Calu3 (cell line): ENCODE data around the gene CATSPERZ. TPM values are rescaled to one million over a fixed set of nuclear protein-coding genes. Genes with fewer than 3 reads are reported as not detected.
A peak's percentile ranks its signal among the peaks of the same experiment; 100 is the strongest.

Experiments used
- BruUV-seq: library from RNA; stranded (reverse); fragments of 400-500 nt; replicated peaks from 2 replicates; lab custom pipeline; 2021; lab: Mats Ljungman, UMichigan
- CTCF ChIA-PET: fragments of 300-600 bp; sonication (Branson Sonifier 250); formaldehyde crosslinking; loops from one replicate; lab custom pipeline; 2022; ENCODE audit warnings: antibody characterized with exemption; lab: Charles Lee
- DNase-seq: peaks from one replicate; pipeline ENCODE4 v3.0.0; 2022
- H3K27ac Mint-ChIP-seq: one replicate; pipeline ENCODE4 v1.8.0; 2022; ENCODE audit warnings: mixed read lengths; ENCODE audit not compliant: unreplicated experiment
- H3K27me3 Mint-ChIP-seq: one replicate; pipeline ENCODE4 v1.8.0; 2022; ENCODE audit warnings: mixed read lengths; ENCODE audit not compliant: unreplicated experiment
- H3K36me3 Mint-ChIP-seq: one replicate; pipeline ENCODE4 v1.8.0; 2022; ENCODE audit warnings: mild to moderate bottlenecking, moderate library complexity, mixed read lengths; ENCODE audit not compliant: insufficient read depth, unreplicated experiment
- H3K4me1 Mint-ChIP-seq: one replicate; pipeline ENCODE4 v1.8.0; 2022; ENCODE audit warnings: mild to moderate bottlenecking, low read depth, mixed read lengths; ENCODE audit not compliant: unreplicated experiment
- H3K4me3 Mint-ChIP-seq: one replicate; pipeline ENCODE4 v1.8.0; 2022; ENCODE audit warnings: mild to moderate bottlenecking, low read depth, moderate library complexity, mixed read lengths; ENCODE audit not compliant: unreplicated experiment
- H3K9me3 Mint-ChIP-seq: one replicate; pipeline ENCODE4 v1.8.0; 2022; ENCODE audit warnings: low read depth, mixed read lengths; ENCODE audit not compliant: unreplicated experiment
- CTCF ChIP-seq: fragments of 200-600 bp; IDR thresholded peaks from one replicate; pipeline ENCODE4 v1.8.0; 2022; ENCODE audit warnings: antibody characterized with exemption; ENCODE audit not compliant: unreplicated experiment
- intact Hi-C: fragments of 100-400 bp; cut with micrococcal nuclease; formaldehyde crosslinking; loops from one replicate; pipeline ENCODE4 v1.10.0; 2022; ENCODE audit not compliant: unreplicated experiment
- total RNA-seq: library from RNA; stranded (reverse); gene quantifications from 2 replicates; pipeline ENCODE4 v1.2.3, GENCODE V29; 2022

Gene CATSPERZ
- total RNA-seq, 1 experiment from 2014 or later, result 0.85 TPM

- DNase-seq, result no peak
- Mint-ChIP-seq H3K36me3 (peaks cover 58% of the 10 kb centered on the region), H3K27me3 (no peaks in the 10 kb centered on the region), H3K9me3 (no peaks in the 10 kb centered on the region), H3K27ac (peak overlapping the region; percentile 97), H3K4me1 (peaks cover 18% of the 10 kb centered on the region), H3K4me3 (peak overlapping the region; percentile 94)
- TF ChIP-seq CTCF, result no peak
- CTCF ChIA-PET, result interaction anchor here (0.5 to 1.4 kb wide), 6 partner anchors 8 to 87 kb away, joined by 3 to 8 read pairs (median 4); partner anchors contain the start of gene FKBP2
- intact Hi-C loops, result no loop called here
- no TSS peak for BruUV-seq
Observed at GRCh38 chr11:64268025-64268892, 31.9 kb upstream of the CATSPERZ start.

GRCh38 chr11:64268893-64269539, 31.1 kb upstream of the CATSPERZ start:
- intact Hi-C loops, result no loop called here
- BruUV-seq, result no TSS peak
- Mint-ChIP-seq H3K36me3 (peaks cover 60% of the 10 kb centered on the region), H3K4me1 (peaks cover 18% of the 10 kb centered on the region), H3K27ac (peak overlapping the region; percentile 97), H3K9me3 (no peaks in the 10 kb centered on the region), H3K4me3 (peak overlapping the region; percentile 94), H3K27me3 (no peaks in the 10 kb centered on the region)
- no peak for TF ChIP-seq CTCF
- CTCF ChIA-PET, result interaction anchor here (0.5 to 1.4 kb wide), 6 partner anchors 9 to 86 kb away, joined by 3 to 7 read pairs (median 4); partner anchors contain the start of genes ESRRA and FKBP2
- DNase-seq, result peak; percentile 56

GRCh38 chr11:64269540-64270220, 30.5 kb upstream of the CATSPERZ start:
- CTCF ChIA-PET, result interaction anchor here (0.6 to 2.6 kb wide), 8 partner anchors 18 to 1064 kb away, joined by 3 to 17 read pairs (median 4); partner anchors contain the start of genes DPF2, ESRRA, FKBP2 and PLCB3
- Mint-ChIP-seq H3K4me1 (peaks cover 18% of the 10 kb centered on the region), H3K27me3 (no peaks in the 10 kb centered on the region), H3K36me3 (peaks cover 59% of the 10 kb centered on the region), H3K4me3 (peak overlapping the region; percentile 94), H3K9me3 (no peaks in the 10 kb centered on the region), H3K27ac (peak overlapping the region; percentile 97)
- TSS peak; percentile 41 for BruUV-seq
- TF ChIP-seq CTCF, result no peak
- DNase-seq, result peak; percentile 97
- intact Hi-C loops, result loop anchor here (2.0 kb wide), 1 partner anchor 35 kb away; the partner anchor contains the start of gene ESRRA
